GM19438 (cell line): ENCODE measurements around the gene ERFE.

Source experiments
- ATAC-seq: cut with Tn5 transposase; IDR thresholded peaks from one replicate; pipeline ENCODE4 v1.9.1; 2021; ENCODE audit warnings: low read depth; ENCODE audit not compliant: unreplicated experiment

The ERFE gene

GRCh38 chr2:238202326-238203093 is 43.7 kb downstream of the ERFE start:
- ATAC-seq = no peak

GRCh38 chr2:238203094-238203972 is 44.6 kb downstream of the ERFE start, which contains the start of gene ILKAP:
TSS of gene ILKAP (minus strand) at chr2:238203695. CDS start at chr2:238203553, 142 bp downstream.
- ATAC-seq = peak; percentile 89

- peak; percentile 22 for ATAC-seq
Measured at GRCh38 chr2:238203973-238204683, 45.4 kb downstream of the ERFE start.

- ATAC-seq = no peak
Measured at GRCh38 chr2:238207006-238207405, 48.2 kb downstream of the ERFE start.

- no peak for ATAC-seq
Measured at GRCh38 chr2:238216651-238217184, 57.9 kb downstream of the ERFE start.
